Glomerular visceral epithelial cell (primary cell): ENCODE measurements around the gene COL28A1.
"Not testable (repeated sequence)": the region's sequence is repeated elsewhere in the genome, so short reads cannot be mapped to it uniquely, and the experiment has no call there.

ENCODE experiments used
- DNase-seq: peaks from one replicate; pipeline ENCODE4 v3.0.0-alpha.2; 2016; ENCODE audit errors: extremely low spot score

COL28A1 gene

DNA sequence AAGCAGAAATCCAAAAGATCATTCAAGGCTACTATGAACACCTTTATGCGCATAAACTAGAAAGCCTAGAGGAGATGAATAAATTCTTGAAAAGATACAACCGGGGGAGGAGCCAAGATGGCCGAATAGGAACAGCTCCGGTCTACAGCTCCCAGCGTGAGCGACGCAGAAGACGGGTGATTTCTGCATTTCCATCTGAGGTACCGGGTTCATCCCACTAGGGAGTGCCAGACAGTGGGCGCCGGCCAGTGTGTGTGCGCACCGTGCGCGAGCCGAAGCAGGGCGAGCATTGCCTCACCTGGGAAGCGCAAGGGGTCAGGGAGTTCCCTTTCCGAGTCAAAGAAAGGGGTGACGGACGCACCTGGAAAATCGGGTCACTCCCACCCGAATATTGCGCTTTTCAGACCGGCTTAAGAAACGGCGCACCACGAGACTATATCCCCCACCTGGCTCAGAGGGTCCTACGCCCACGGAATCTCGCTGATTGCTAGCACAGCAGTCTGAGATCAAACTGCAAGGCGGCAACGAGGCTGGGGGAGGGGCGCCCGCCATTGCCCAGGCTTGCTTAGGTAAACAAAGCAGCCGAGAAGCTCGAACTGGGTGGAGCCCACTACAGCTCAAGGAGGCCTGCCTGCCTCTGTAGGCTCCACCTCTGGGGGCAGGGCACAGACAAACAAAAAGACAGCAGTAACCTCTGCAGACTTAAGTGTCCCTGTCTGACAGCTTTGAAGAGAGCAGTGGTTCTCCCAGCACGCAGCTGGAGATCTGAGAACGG is 70.5 kb downstream of the COL28A1 start:
- not testable (repeated sequence) for DNase-seq

DNA sequence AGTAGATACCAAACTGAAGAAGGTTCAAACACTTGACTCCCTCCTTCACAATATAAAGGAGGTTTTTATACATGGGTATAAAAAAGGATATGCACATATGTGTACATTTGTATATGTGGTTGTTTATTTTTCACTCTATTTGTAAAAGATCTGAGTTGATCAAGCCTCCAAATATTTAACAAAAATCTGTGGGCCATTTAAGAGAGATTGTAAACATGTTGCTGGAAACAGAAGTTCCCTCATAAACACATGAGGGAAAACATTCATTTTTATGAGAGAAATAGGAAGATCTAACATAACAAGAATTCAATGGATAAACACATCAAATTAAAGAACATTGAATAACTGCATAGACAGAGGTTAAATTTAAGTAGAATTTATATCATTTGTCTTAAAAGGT is 81.7 kb downstream of the COL28A1 start:
- DNase-seq = no peak

GRCh38 chr7:7452652-7453051 is 83.0 kb downstream of the COL28A1 start:
- DNase-seq = no peak

GRCh38 chr7:7452119-7452518 is 83.6 kb downstream of the COL28A1 start:
- no peak for DNase-seq

- no peak for DNase-seq
These were observed 86.6 kb downstream of the COL28A1 start for GRCh38 chr7:7449055-7449454.

DNA sequence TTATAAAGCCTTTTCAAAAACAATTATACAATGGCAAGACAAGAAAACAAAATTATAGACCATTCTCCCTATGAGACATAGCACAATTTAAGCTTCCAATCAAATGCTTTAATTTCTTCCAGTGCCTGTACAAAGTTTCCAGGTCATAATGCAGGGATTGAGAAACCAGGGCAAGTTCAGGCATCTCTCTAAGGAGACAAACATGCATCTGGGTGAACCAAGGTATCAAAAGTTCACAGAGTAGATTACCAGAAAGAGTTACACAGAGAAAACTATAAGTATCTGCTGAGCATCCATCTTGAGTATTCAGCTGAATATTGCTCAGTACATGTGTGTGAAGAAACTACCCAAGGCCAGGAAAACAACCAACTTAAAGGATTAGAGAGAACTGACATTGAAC is 89.1 kb downstream of the COL28A1 start:
- no peak for DNase-seq

GRCh38 chr7:7443806-7444350 is 91.8 kb downstream of the COL28A1 start:
- no peak for DNase-seq

GRCh38 chr7:7439564-7439963 is 96.1 kb downstream of the COL28A1 start:
- no peak for DNase-seq

GRCh38 chr7:7438851-7439250 is 96.8 kb downstream of the COL28A1 start:
- peak; percentile 69 for DNase-seq

GRCh38 chr7:7435978-7436377 is 99.7 kb downstream of the COL28A1 start:
- DNase-seq = no peak

GRCh38 chr7:7434329-7434728 is 101.3 kb downstream of the COL28A1 start:
- no peak for DNase-seq

DNA sequence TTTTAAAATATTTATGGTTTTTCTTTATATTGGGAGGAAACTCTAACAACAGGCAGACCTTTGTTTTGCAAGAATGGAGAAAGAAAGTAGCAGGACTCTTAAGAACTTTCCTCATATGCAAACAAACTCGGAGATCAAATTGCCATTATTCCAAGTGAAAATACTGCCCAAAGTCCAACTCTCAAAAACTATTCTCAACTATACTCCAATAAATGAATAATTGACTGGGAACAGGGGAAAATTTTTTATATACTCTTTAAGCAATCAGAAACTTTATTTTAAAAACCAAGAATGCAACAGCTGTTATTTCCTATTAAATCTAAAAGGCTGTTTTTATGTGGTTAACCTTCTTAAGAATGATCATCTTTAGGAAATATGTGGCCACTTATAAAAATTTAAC is 101.9 kb downstream of the COL28A1 start:
- no peak for DNase-seq

DNA sequence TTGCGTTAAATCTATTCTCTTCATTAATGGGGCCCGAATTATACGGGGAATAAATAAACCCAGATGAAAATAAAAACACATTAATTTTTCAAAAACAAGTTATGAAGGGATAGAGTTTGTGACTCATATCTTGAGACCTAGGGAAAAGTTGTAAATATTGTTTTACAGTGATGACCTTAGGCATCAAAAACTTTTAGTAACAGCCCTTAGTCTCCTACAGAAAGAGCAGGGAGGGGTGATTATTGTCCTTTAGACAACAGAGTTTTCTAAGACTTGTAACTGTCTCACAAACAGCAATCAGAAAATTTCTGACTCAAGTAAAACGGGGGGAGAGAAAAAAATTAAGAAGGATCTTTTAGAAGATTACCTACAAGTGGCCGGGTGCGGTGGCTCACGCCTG is 102.7 kb downstream of the COL28A1 start:
- DNase-seq = no peak

- DNase-seq = no peak
These were observed 106.9 kb downstream of the COL28A1 start for GRCh38 chr7:7428806-7429205.

- no peak for DNase-seq
These were observed 108.3 kb downstream of the COL28A1 start for GRCh38 chr7:7427363-7427762.

- DNase-seq = no peak
These were observed 109.0 kb downstream of the COL28A1 start for GRCh38 chr7:7426676-7427075.

- DNase-seq = no peak
These were observed 110.4 kb downstream of the COL28A1 start for GRCh38 chr7:7425321-7425720.

DNA sequence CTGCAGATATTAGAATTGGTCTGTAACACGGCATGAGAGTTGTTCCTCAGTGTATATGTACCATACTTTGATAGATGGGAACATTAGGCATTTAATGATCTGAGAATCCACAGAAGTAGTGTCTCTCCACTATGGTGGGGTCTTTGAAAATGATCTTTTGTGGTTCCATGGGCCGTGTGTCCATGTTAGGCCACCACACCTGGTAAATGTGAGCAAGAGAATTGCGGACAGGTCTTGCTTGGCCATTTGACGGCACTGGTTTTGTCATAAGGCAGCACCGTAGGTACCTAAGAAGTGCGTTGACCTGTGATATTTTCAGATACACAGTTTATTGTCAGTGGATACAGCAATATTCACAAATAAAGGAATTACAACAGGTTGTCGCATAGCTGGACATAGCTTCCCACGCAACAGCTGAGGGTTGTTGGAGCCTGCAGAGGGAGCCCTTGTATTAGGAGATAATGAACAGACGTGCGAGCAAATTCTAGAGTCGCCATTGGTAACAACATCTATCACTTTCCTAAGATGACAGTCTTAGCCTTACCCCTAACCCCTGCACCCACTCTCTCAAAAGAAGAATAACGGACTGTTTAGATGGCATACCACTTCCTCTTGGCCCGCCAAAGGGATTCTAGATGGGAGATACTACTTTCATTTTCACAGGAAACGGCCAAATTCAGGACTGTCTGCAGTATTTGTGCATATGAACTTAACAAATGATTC is 111.4 kb downstream of the COL28A1 start:
- DNase-seq = peak; percentile 66

DNA sequence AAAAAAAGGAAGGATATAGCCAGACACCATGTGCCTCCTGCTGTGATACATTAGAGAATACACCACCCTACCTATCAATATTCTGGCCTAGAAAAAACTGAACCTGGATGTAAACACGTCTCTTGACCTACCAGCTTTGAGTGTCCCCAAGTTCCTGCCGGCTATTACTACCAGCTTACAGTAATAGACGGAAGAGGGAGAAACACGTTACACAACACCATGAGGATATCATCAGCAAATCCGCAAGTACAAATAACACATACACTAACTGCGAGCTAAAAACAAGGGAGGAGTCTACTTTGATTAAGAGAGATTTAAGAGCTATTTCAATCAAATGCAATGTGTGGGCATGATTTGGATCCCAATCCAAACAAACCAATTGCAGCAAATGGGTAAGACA is 113.0 kb downstream of the COL28A1 start:
- DNase-seq = no peak

DNA sequence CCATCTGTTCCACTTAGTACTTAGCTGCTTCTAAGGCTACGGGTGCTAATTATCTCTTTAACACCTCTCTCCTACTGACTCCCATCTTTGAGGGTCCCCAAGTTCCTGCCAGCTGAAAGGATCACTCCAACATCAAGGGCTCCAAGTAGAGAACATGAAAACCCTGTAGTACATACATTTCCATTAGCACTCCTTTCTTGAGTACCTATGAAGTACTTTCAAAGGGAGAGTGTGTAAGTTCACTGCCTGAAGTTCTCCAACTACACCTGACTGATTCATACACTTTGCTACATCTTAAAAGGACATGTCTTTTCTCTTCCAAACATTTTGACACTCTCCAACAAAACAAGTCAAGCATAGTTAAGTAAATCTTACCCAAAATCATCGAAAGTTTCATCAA is 113.8 kb downstream of the COL28A1 start:
- no peak for DNase-seq

- DNase-seq = no peak
These were observed 116.7 kb downstream of the COL28A1 start for GRCh38 chr7:7418997-7419396.

DNA sequence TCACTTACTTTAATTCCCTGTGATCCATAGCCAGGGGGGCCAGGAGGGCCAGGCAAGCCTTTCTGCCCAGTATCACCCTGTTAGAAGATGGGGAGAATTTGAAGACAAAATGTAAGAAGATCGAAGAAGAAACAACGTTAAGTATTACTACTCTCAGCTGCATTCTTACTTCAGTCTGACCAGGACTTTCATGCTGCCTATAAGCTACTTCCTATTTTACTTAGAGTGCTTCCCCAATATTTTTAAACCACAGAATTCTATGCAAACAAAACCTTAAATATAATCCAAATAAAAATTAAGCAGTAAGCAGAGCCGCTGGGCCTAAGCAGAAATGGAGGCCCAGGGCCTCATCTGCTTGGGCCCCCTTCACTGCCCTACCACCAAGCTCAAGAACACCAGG is 117.8 kb downstream of the COL28A1 start:
- no peak for DNase-seq

GRCh38 chr7:7417414-7417813 is 118.3 kb downstream of the COL28A1 start:
- no peak for DNase-seq
